ENCODE results near the gene ARPP21.

Gene ARPP21

DNA sequence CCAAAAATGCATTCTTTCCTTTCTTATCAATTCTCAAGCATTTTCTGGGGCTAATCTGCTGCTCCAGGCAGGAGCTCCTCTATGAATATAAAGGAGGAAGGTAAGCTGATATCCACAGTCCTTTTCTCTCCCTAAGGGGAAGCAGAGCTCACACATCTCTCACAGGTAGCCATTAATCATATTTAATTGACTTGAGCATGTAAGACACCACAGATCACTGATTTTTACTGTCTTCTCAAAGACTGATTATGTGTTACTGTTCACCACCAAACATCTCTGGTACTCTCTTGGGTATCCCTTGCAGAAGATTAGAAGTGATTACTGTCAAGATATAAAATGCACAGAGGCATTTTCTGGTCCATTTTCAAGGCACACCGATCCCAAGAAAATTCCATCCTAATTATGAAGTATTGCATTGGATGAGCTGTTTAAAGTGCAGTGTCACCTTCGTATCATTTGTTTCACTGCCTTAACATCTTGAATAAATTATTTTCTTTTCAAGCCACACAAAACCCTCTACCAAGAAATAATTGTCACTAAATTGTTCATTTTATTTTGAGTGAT is 100.7 kb downstream of the ARPP21 start:
- DNase-seq, result no peak

DNA sequence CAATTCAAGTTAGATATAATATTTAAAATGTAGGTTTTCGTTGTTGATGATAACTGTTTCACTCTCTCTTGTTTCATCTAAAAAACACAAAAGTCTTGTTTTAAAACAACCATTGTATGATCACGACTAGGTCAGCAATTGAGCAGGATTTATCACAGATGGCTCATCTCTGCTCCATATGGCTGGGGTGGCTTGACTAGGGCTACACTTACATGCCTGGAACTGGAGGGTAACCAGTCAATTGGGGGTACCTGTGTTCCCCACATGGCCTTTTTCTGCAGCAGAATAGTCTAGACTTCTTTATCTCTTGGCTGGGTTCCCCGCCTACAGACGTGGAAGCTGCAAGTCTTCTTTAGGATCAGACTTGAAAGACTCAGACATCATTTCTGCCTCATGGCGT is 103.9 kb downstream of the ARPP21 start:
- no peak for DNase-seq

DNA sequence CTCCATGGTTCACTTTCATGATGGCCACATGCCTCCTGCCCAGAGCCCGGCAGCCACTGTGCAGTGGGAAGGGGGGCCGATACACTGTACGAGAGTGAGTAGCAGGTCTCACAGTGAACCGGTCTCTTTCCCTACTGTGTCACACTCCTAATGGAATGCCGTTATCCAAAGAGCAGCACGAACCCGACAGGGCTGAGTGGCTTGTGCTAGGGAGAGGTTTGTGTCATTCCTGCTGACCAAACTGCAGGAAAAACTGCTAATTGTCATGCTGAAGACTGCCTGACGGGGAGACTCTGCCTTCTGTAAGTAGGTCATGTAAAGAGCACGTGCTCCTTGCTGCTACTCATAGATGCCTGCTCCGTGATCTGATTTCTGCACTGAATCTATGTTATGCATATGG is 105.1 kb downstream of the ARPP21 start:
- no peak for DNase-seq

DNA sequence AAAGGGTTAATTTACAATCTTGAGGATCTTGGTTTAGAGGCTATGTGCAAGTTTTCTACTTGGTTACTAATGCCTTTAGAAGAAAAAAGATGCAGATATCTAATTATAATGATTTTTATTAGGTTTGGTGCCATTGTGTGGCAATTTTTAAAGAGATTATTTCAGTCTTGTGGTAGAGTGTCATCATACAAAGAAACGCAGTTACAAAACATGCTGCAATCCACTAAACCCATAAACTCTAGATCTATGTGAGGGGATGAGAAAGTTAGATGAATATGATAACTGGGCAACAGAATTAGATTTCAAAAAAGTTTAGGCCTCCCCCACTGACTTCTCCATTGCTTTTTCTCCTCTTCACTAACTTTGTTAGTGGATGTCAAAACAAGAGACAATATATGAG is 106.0 kb downstream of the ARPP21 start:
- no peak for DNase-seq

DNA sequence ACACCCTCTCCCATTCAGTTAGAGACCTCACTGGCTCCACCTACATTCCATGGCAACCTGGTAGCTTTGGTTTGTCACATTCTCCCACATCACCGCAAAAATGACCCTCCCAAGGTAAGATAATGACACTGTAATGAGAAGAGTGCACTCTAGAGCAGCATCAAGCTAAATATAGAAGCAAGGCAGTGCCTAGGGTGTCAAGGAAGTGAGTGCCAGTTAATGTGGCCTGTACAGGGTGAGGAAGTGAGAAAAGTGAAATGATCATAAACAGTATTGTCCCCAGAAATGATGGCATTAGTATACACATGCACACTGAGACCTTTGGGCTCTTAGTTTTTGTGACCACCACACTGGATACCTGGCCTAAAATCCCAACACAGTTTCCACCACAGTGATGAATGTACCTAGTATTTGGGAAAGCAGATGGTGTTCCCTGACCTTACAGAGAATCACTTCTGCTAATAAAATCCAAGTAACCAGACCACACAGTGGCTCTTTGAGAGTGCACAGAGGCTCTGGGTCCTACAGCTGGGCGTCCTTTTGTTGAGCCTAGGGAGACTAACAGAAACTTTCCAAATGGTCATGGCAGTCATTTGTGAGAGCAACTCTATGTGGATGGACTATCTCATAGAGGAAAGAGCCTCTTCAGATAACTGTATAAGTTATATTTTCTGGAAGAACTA is 106.6 kb downstream of the ARPP21 start:
- DNase-seq, result no peak

DNA sequence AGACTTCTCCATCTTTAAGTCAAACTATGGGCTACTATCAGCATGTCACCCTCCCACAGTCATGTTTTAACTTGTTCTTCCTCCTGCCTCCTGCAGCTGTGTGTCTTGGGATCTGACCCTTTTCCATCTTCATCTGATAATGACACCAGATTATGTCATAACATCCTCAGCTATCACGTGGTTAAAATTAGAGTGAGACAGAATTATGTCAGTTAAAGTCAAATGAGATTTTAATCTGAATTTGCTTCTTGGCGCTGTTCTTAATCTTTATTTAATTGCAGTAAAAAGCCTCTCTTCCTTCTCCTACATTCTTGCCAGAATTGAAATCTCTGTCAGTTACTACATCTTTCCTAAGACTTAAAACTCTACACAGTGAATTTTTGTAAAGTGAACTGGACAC is 107.2 kb downstream of the ARPP21 start:
- DNase-seq, result no peak

DNA sequence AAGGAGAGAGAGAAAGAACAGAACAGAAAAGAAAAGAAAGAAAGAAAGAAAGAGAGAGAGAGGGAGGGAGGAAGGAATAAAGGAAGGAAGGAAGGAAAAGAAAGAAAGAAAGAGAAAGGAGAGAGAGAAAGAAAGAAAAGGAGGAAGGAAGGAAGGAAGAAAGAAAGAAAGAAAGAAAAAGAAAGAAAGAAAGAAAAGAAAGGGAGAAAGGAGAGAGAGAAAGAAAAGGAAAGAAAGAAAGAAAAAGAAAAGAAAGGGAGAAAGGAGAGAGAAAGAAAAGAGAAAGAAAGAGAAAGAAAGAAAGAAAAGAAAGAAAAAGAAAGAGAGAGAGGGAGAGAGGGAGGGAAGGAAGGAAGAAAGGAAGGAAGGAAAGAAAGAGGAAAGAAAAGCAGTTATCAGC is 108.8 kb downstream of the ARPP21 start:
- DNase-seq, result no peak

DNA sequence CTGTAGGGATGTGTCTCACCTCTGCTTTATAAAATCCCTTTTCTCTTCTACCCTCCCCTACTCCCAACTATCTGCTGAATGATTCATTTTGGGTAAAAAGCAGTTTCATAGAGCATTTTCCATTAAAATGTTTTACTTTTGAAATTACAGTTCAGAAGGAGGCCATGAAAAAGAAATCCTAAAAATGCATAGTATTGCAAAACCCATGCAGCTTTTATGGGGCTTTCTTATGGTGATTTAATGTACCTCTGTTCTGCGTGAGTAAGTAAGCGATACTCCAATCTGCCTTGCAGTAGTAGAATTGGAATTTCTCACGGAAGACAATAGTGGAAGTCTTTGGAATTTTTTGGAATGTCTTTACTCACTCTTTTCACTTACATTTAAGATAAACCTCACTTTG is 111.9 kb downstream of the ARPP21 start:
- no peak for DNase-seq

DNA sequence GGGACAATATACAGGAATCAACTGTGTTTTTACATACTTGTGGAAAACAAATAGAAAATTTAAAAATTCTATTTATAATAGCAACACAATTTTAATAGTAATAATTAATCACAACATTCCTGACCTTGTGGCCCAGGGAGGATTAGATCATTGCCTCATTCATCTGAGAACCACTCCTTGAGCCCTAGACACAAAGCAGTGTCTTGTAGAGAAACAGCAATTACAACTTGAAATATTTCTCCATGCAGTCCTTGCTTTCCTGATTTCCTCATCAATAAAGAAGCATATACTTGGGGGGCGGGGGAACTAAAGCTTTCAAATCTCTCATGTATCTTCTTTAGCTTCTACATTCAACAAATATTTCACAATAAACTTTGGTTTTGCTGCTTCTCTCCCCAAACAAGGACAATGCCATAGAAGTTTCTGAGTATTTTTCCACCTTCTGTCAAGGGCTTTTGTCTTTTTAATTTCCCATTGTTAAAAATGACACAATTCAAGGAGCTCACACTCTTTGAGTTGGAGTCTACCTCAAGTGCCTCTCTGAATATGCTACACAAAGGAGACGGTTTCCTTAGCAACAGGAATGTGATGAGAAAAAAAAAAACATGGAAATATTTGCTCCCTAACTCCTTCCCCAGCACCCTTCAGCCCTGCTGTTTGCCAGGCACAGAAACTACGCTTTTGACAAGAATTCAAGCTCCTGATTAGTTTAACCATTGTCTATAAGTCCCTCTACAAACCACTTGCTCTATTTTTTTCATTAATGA is 118.8 kb downstream of the ARPP21 start:
- DNase-seq, result no peak

DNA sequence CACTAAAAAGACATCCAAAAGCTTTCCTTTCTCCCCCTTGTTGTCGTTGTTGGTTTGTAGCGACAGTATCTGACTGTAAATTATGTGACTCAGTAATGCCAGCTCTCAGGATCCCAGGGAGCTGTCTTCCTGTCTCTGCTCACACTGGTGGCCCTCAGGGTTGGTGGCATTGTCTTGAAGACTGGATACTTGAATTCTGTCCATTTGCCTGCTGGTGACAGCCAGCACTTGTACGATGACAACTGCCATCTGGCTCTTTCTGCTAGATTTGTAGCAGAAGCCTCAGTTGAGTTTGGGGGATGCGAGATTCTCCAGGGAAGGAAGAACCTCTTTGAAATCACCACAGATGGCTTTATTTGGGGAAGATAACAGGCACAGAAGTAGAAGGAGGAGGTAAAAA is 120.8 kb downstream of the ARPP21 start:
- no peak for DNase-seq

DNA sequence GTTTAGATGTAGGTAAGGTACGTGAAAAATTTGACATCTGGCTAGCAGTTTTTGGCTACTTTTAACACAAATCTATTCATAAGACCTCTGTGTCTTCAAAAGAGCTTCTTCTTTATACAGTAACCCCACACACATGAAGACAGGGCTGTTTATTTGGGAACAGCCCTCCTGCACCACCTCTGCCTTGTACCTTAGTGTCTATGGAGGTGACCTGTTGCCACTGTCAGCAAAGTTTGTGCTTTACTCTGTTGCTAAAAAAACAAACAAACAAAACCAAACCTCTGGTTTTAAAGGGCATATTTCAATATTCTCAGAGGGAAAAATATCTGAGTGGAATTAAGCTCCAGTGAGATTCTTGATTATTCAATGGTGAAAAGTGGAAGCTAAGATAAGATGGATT is 122.0 kb downstream of the ARPP21 start:
- DNase-seq, result no peak

DNA sequence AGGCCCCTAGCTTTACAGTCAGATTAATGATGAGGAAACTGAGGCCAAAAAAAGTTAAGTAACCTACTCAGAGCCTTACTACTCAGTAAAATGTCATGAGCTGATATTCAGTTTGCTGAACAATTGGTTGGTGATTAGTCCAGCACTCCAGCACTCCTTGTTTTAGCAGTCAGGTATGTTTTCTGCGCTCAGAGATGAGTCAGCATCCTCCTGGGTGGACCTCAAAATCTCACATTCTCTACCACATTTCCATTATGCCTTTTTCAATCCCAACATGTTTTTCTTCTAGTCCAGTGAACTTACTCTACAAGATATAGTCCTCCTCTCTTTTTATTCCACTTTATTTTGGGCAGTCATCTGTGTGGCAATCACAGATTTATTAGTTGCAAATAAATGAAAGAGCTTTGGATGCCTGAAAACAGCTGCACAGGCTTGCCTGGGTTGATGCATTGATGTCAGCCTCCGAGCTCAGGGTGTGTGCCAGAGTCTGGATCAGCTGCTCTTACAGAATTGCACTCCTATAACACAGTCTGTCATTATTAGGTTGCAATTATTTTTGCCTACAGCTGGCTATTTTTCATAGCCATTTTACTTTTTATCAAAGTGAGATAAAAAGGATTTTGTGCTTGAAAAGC is 133.2 kb downstream of the ARPP21 start:
- DNase-seq, result no peak

DNA sequence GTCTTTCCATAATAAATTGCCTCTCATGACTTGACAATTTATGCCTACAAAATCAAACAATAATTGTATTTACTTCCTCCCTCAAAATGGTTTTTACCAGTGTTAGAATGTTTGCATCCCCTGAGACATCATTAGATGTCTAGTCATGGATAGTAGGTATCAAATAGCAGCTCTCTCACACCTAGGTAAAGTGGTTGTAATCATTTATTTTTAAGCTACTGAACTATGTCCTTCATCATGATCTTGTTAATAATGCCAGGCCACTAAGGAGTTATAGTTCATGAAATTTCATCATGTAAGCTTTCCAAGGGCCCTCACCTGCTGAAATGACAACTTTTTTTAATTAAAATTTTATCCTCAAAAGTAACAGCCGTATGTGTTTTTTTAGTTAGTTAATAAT is 134.1 kb downstream of the ARPP21 start:
- DNase-seq, result no peak

DNA sequence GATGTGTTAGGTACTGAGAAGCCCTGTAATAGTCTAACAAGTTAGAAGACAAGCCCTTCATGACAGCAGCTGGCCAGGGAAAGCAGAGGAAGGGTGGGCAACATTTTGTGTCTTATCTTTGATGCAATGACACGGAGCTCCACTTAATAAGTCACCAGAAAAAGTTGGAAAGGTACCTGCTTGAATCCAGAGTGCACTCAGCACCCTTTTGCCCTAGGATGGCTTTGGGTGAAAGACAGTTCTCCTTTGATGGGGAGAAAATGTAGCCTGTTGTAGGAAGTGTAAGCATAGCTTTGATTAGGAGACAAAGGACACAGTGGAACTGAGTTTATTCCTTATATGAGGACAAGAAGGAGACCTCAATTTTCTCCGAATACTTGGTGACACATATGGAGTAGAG is 137.0 kb downstream of the ARPP21 start:
- no peak for DNase-seq

DNA sequence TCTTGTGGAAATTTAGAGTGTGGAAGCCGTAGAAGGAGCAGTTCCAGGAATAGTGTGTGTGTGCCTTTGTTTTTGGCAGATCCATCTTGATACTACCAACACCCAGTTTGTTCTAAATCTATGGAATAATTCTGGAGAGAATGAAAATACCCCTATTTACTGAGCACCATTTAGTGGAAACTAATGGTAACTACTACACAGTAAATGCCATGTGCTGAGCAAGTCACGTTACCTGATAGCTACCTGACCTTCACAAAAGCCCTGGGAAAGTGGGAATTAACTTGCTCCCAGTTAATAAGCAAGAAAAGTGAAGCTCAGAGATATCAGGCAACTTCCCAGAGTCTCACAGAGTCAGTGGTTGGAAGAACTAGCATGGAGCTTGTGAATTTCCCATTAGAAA is 137.7 kb downstream of the ARPP21 start:
- no peak for DNase-seq

DNA sequence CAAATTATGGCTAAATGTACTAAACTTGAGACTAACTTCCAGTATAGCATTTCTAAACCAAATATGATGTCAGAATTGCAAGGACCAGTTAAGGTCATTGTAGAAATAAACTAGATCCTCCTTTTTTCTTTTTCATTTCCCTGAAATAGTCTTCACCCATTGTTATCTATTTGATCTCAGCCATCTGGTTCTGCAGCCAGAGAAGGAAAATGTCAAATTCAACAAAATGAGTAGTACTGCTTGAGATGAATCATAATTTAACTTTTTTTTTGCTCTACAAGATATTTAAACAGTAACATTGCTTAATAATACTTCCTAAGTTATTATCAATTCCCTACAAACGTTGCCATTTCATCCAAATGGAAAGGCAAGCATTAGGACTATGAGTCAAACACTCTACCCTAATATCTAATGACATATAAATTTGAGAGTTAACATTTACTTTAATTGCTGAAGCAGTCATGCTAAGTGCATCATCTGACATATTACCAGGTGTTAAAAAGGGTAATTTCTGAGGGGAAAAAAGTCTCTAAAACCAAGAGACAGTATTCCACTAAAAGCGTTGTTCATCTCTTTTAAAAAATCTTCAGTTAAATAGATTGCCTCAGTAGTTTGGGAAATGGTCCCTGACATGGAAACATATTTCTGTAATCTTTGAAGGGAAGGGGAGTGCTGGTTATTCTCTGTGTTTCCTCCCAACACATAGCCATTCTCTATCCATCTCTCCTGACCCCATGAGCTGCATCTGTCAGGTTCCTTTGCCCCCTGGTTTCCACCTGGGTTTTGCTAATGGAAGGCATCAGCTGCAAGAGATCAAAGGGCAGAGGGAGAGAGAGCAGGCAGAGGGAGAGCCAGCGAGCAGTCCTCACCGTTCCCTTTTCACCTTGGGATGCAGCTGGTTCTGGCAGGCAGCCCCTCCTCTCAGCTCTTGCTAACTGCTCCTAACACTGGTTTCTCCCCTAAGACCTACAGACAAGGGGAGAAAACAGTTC is 138.5 kb downstream of the ARPP21 start:
- no peak for DNase-seq

DNA sequence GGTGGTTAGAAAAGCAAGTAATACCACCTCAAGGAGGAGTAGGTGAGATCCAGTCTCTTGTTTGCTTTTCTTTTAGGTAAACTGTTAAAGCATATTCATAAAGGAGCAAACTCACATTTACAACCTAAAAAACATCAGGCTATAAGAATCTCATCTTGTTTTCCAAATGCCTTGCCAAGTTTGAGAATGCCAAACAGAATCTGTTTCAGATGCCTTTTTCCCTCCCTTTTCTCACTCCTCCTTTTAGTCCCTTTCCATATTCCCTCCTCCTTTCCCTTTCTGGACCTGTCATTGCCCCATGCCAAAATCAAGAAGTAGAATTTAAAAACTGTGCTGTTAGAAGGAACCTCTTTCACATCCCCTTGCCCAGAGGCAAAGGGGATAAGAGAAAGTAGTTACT is 140.3 kb downstream of the ARPP21 start:
- no peak for DNase-seq

DNA sequence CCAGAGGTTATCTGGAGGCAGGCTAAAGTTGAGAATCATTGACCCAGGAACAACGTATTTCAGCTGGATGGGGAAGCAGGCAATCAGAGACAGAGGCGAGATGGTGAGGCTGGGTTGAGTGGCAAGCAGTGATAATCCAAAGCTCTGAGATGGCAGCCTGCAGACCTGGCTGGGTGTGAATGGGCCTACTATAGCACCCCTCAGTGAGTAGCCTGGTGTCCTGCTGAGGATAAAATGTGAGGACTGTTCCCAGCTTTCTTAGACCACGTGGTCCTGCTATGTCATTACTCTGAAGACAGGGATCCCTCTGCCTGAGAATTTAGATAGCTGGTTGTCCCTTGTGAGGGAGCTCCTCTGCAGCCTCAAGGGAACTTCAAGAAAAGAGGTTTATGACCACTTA is 141.5 kb downstream of the ARPP21 start:
- no peak for DNase-seq

DNA sequence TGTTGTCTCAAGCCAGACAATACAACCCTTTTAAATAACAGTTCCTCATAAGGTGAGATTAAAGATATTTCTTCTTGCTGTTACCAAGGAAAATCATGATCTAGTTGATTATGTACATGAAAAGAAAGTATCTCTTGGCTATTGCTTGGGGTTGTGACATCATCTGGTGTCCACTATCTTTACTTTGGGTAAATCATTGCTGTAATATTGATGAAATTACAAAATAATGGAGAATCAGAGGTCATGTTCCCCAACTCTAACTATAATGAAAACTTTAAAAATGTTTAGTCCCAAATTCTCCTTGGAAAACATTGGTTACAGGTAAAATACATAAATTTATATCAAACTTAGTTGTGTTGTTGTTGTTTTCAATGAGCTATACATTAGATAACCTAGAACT is 142.2 kb downstream of the ARPP21 start:
- DNase-seq, result no peak

DNA sequence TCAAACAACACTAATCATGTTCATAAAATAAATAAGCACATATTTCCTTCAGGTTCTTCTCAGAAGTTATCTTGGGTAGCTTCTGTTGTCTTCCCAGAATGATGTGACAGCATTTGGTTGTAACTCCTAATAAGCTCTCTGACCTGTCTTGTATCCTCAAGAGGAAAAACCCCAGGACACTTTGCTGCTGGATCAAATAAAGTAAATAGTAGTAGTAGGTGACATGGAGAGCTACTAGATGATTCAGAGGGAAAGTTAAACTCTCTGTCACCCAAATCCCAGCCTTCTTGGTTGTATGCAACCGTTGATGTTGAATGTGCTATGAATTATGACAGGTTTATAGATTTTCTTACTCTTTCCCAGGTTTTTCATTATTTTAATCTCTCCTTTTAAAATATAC is 143.0 kb downstream of the ARPP21 start:
- DNase-seq, result no peak

DNA sequence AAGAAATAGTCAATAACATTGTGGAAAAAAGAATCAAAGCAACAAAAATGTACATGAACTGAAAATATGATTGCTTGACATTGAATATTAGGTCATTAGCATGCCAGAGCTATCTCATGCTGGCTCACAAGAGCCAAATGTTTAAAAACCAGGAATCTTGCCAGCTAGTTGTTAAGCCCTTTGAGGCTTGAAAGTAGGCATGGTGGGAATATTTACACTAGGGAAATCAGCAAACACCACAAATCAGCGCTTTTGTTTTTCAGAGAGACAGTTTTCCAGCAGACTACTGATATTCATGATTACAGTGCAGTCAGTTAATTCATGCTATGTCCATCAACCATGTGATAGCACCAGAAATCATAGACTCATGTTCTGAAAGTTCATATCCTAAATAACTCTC is 144.8 kb downstream of the ARPP21 start:
- no peak for DNase-seq

DNA sequence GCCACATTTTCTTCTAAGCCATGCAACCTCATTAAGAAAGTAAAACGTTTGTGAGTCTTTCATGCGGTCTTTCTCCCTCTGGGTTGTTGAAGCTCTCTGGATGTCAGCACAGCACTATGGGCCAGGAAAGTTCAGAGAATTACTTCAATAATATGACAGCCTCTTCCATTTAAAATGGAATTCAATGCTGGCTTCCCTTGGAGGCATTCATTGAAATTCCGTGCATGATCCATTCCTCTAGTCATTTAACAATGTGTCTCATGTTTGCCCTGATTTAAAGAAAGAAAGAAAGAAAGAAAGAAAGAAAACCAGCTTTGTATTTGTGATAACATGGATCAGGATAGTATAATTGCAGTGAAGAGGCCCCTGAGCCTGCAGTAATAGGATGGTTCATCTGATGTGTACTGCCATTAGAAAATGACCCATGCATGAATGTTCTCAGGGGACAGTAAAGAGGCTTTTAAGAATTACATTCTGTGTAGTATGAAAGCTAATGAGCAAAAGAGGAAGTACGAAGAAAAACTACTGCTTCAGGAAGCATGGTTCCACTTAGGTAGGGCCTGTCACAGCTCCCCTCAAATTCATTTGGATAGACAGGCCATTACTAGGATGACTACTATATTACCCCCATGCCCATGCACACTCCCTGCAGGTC is 146.0 kb downstream of the ARPP21 start:
- DNase-seq, result no peak
